Gastrocnemius medialis (tissue), 4 donors: ENCODE data around the gene FYCO1. TPM values are rescaled to one million over a fixed set of nuclear protein-coding genes. Genes with fewer than 3 reads are reported as not detected.
"Not testable (repeated sequence)": the region's sequence is repeated elsewhere in the genome, so short reads cannot be mapped to it uniquely, and the experiment has no call there.

Experiments
- ATAC-seq, 2 donors: fragments of 150-250 bp; one replicate each; pipeline ENCODE4 v1.9.1; 2016
- DNase-seq, 2 donors: peaks; one replicate each; pipeline ENCODE4 v3.0.0-alpha.2; 2019
- H3K27ac ChIP-seq, 4 donors: fragments of 200-600 bp; sonication (generic); 1 replicate in 1 of 4; 2 replicates in 3 of 4; pipeline ENCODE4 v1.5.1; 2016 to 2018; ENCODE audit warnings: mild to moderate bottlenecking in 2 of 4, moderate library complexity in 1 of 4
- H3K27me3 ChIP-seq, 3 donors: fragments of 200-600 bp; sonication (generic) in 2 of 3; 1 replicate in 1 of 3; 2 replicates in 2 of 3; pipeline versions ENCODE4 v1.5.1 to v1.6.0; 2016 to 2019; ENCODE audit warnings: mild to moderate bottlenecking in 1 of 3, moderate library complexity in 1 of 3
- H3K36me3 ChIP-seq, 2 donors: fragments of 200-600 bp; sonication (generic) in 1 of 2; one replicate each; pipeline ENCODE4 v1.5.1; 2017 to 2018
- H3K4me1 ChIP-seq, 2 donors: fragments of 200-600 bp; sonication (generic) in 1 of 2; one replicate each; pipeline ENCODE4 v1.5.1; 2016 to 2017; ENCODE audit warnings: mild to moderate bottlenecking in 2 of 2
- H3K4me3 ChIP-seq, 4 donors: fragments of 200-600 bp; sonication (generic) in 3 of 4; 1 replicate in 1 of 4; 2 replicates in 3 of 4; pipeline ENCODE4 v1.5.1; 2016 to 2019; ENCODE audit warnings: mild to moderate bottlenecking in 2 of 4
- H3K9me3 ChIP-seq, 3 donors: fragments of 200-600 bp; sonication (generic) in 2 of 3; 1 replicate in 1 of 3; 2 replicates in 2 of 3; pipeline ENCODE4 v1.5.1; 2016 to 2019
- CTCF ChIP-seq, 5 experiments: fragments of 450-650 bp in 3 of 5; fragments of 200-600 bp in 2 of 5; sonication (generic) in 2 of 5; IDR thresholded peaks in 4 of 5; conservative IDR thresholded peaks in 1 of 5; 1 replicate in 4 of 5; 2 replicates in 1 of 5; pipeline ENCODE4 v1.5.1; 2016 to 2019; ENCODE audit warnings: antibody characterized with exemption in 5 of 5, mild to moderate bottlenecking in 3 of 5, moderate library complexity in 3 of 5
- POLR2A ChIP-seq, 2 donors: fragments of 450-650 bp; IDR thresholded peaks; one replicate each; pipeline ENCODE4 v1.6.1; 2017; ENCODE audit warnings: antibody characterized with exemption in 2 of 2, mild to moderate bottlenecking in 2 of 2, moderate library complexity in 2 of 2
- in situ Hi-C, 4 donors: fragments of 200-750 bp; cut with MboI; loops; one replicate each; pipeline versions ENCODE4 v1.15.0 to v1.8.0; 2017; ENCODE audit warnings: low sequenced_read_pairs in 4 of 4
- intact Hi-C: fragments of 100-400 bp; cut with DNase I; formaldehyde crosslinking; loops from one replicate; pipeline ENCODE4 v1.15.1; 2023; ENCODE audit warnings: low total_unique reads
- total RNA-seq, 4 donors: library from RNA; depleted of rRNA; stranded (reverse); fragments of >200 nt; gene quantifications; one replicate each; pipeline versions ENCODE4 v1.1.0 to v1.2.3, GENCODE V29; 2016

FYCO1 gene
- total RNA-seq, result 10 to 100 TPM; 47.4 to 99.8 (median 84.2) TPM

- H3K4me1 ChIP-seq, result peaks cover 47 to 50% of the 10 kb centered on the region in 2 donors
- H3K27ac ChIP-seq, result peak within 1 kb of the TSS; percentile 97 to 100 (median 100)
- H3K36me3 ChIP-seq, result no peaks in the 10 kb centered on the region
- peak within 1 kb of the TSS; percentile 83 to 98 (median 94) for H3K4me3 ChIP-seq
- no peaks in the 10 kb centered on the region for H3K27me3 ChIP-seq
- peak; percentile 66 to 69 for ATAC-seq
- peak; percentile 95 to 96 for DNase-seq
- TF ChIP-seq POLR2A (IDR thresholded peaks at IDR 0.05) (peak; percentile 91 to 94), CTCF (IDR thresholded peaks at IDR 0.05 in 4 of 5, conservative IDR thresholded peaks at IDR 0.05 in 1 of 5) (peak in 1 of 5 experiments; percentile 7)
- in situ Hi-C loops, result no loop called here
- no peaks in the 10 kb centered on the region for H3K9me3 ChIP-seq
- intact Hi-C loops, result loop anchor here (10.0 kb wide), 1 partner anchor 441 kb away; no protein-coding TSS in a partner anchor
Observed at GRCh38 chr3:45995236-45996192, at the start of gene FYCO1. Gene FYCO1, minus strand, starts transcription at chr3:45995824. Its CDS starts 10,914 bp downstream, at chr3:45984910.

- no peaks in the 10 kb centered on the region for H3K36me3 ChIP-seq
- no peaks in the 10 kb centered on the region for H3K4me1 ChIP-seq
- in situ Hi-C loops, result no loop called here
- TF ChIP-seq POLR2A (IDR thresholded peaks at IDR 0.05), result no peak
- ATAC-seq, result no peak
- H3K27ac ChIP-seq, result no peak overlapping the region
- no peak overlapping the region for H3K4me3 ChIP-seq
- no peaks in the 10 kb centered on the region for H3K27me3 ChIP-seq
- DNase-seq, result no peak
- intact Hi-C loops, result no loop called here
- no peaks in the 10 kb centered on the region for H3K9me3 ChIP-seq
Observed at GRCh38 chr3:46038916-46039315, 43.3 kb upstream of the FYCO1 start.

- H3K4me1 ChIP-seq, H3K36me3 ChIP-seq, in situ Hi-C loops, H3K4me3 ChIP-seq, H3K27me3 ChIP-seq, DNase-seq, H3K27ac ChIP-seq, ATAC-seq, H3K9me3 ChIP-seq, intact Hi-C loops: not testable (repeated sequence)
Observed at GRCh38 chr3:46038071-46038470, 42.4 kb upstream of the FYCO1 start.

GRCh38 chr3:46036191-46036590 lies 40.6 kb upstream of the FYCO1 start:
- Histone ChIP-seq H3K36me3 (no peaks in the 10 kb centered on the region), H3K4me1 (no peaks in the 10 kb centered on the region), H3K4me3 (no peak overlapping the region), H3K27me3 (no peaks in the 10 kb centered on the region), H3K27ac (no peak overlapping the region), H3K9me3 (no peaks in the 10 kb centered on the region)
- intact Hi-C loops, result no loop called here
- no peak for TF ChIP-seq CTCF (IDR thresholded peaks at IDR 0.05 in 4 of 5, conservative IDR thresholded peaks at IDR 0.05 in 1 of 5)
- TF ChIP-seq POLR2A (IDR thresholded peaks at IDR 0.05), result no peak
- no peak for ATAC-seq
- in situ Hi-C loops, result no loop called here
- DNase-seq, result no peak

- TF ChIP-seq POLR2A (IDR thresholded peaks at IDR 0.05) (no peak), CTCF (IDR thresholded peaks at IDR 0.05 in 4 of 5, conservative IDR thresholded peaks at IDR 0.05 in 1 of 5) (no peak)
- H3K4me3 ChIP-seq, result no peak overlapping the region
- no peaks in the 10 kb centered on the region for H3K36me3 ChIP-seq
- H3K9me3 ChIP-seq, result peaks cover 0 to 6% (median 0%) of the 10 kb centered on the region in 3 donors
- H3K4me1 ChIP-seq, result no peaks in the 10 kb centered on the region
- H3K27me3 ChIP-seq, result no peaks in the 10 kb centered on the region
- no peak overlapping the region for H3K27ac ChIP-seq
- DNase-seq (no peak), ATAC-seq (no peak)
- in situ Hi-C loops (no loop called here), intact Hi-C loops (no loop called here)
Observed at GRCh38 chr3:46031747-46032146, 36.1 kb upstream of the FYCO1 start.
